Nephron (organoid): ENCODE measurements around the gene ZNF507.
"Not testable (repeated sequence)": the region's sequence is repeated elsewhere in the genome, so short reads cannot be mapped to it uniquely, and the experiment has no call there.

Experiments used
- H3K27ac Mint-ChIP-seq, 3 experiments: 2 replicates each; pipeline ENCODE4 v1.8.0; 2020; ENCODE audit warnings: mixed read lengths in 3 of 3, mild to moderate bottlenecking in 2 of 3, moderate library complexity in 1 of 3
- H3K27me3 Mint-ChIP-seq: 2 replicates; pipeline ENCODE4 v1.8.0; 2021; ENCODE audit warnings: low read depth, mild to moderate bottlenecking, moderate library complexity, mixed read lengths
- H3K36me3 Mint-ChIP-seq: 2 replicates; pipeline ENCODE4 v1.8.0; 2020; ENCODE audit warnings: low read depth, mixed read lengths
- H3K4me1 Mint-ChIP-seq: 2 replicates; pipeline ENCODE4 v1.8.0; 2020; ENCODE audit warnings: mixed read lengths
- H3K4me3 Mint-ChIP-seq, 3 experiments: 2 replicates each; pipeline ENCODE4 v1.8.0; 2020; ENCODE audit warnings: mild to moderate bottlenecking in 3 of 3, mixed read lengths in 3 of 3, moderate library complexity in 2 of 3
- H3K9me3 Mint-ChIP-seq: 2 replicates; pipeline ENCODE4 v1.8.0; 2020; ENCODE audit warnings: mixed read lengths
- TF ChIP-seq, protein P1 (sequence below), 3 experiments: fragments of 200-600 bp; sonication (generic); IDR thresholded peaks; one replicate each; pipeline ENCODE4 v1.5.0; 2021; ENCODE audit warnings: antibody characterized with exemption in 3 of 3; ENCODE audit not compliant: unreplicated experiment in 3 of 3

The ZNF507 gene

DNA sequence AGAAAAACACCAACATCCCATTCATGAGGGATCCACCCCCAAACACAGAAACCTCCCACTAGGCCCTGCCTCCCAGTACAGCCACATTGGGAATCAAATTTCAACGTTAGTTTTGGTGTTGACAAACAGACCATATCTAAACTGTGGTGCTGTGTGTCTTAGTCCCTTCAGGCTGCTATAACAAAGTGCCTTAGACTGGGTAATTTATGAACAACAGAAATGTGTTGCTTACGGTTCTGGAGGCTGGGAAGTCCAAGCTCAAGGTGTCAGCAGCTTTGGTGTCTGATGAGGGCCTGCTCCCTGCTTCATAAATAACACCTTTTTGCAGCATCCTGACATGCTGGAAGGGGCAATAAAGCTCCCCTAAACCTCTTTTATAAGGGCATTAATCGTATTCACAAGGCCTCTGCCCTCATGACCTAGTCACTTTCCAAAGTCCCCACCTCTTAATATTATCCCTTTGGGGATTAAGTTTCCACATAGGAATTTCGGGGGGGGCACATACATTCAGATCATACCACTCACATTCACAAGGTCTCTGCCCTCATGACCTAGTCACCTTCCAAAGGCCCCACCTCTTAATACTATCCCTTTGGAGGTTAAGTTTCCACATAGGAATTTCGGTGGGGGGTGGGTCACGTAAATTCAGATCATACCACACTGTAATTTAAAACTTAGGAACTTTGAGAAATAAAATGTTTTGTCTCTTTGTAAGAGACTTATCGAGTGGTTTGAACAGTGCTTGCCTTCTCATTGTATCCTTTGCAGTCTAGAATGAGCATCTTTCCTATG is 27.5 kb downstream of the ZNF507 start:
- TF ChIP-seq, protein P1, sequence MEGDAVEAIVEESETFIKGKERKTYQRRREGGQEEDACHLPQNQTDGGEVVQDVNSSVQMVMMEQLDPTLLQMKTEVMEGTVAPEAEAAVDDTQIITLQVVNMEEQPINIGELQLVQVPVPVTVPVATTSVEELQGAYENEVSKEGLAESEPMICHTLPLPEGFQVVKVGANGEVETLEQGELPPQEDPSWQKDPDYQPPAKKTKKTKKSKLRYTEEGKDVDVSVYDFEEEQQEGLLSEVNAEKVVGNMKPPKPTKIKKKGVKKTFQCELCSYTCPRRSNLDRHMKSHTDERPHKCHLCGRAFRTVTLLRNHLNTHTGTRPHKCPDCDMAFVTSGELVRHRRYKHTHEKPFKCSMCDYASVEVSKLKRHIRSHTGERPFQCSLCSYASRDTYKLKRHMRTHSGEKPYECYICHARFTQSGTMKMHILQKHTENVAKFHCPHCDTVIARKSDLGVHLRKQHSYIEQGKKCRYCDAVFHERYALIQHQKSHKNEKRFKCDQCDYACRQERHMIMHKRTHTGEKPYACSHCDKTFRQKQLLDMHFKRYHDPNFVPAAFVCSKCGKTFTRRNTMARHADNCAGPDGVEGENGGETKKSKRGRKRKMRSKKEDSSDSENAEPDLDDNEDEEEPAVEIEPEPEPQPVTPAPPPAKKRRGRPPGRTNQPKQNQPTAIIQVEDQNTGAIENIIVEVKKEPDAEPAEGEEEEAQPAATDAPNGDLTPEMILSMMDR (IDR thresholded peaks at IDR 0.05; ENCODE audit: unreplicated experiment in 3 of 3): no peak
- Mint-ChIP-seq H3K27me3 (peaks cover 3% of the 10 kb centered on the region), H3K4me3 (no peak overlapping the region), H3K36me3 (peaks cover 73% of the 10 kb centered on the region), H3K27ac (peak overlapping the region; percentile 70 to 87 (median 86)), H3K9me3 (no peaks in the 10 kb centered on the region), H3K4me1 (peaks cover 15% of the 10 kb centered on the region)

DNA sequence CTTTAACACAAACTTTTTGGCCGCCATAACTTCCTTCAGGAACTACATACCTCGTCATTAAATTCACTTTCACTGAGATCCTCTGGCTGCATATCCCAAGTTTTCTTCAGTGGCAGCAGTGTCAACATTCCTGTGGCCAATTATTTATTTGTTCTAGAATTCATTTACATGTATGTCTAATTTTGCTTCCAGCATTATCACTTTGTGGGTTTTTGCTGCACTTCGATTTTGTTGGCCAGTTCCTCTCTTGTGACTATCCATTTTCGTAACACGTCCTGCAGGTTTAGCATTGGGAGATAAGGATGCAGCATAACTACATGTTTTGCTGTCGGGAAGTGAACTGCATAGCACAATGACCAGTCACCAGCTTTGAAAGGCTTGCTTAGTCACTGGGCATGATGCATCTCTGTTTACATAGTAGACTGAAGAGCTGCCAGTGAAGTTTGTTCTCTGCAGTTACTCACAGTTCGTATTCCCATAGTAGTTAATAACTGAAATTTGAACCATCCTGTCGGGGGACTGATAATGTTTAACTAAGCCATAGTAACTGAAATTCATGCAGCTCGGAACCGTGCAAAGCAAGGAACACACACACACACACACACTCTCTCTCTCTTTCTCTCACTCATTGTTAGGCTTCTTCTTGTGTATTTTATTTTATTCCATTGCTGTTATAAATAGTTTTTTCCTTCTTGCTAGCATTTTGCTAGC is 28.3 kb downstream of the ZNF507 start:
- Mint-ChIP-seq H3K9me3 (no peaks in the 10 kb centered on the region), H3K27ac (peak overlapping the region; percentile 70 to 87 (median 86)), H3K27me3 (peaks cover 3% of the 10 kb centered on the region), H3K4me3 (no peak overlapping the region), H3K36me3 (peaks cover 68% of the 10 kb centered on the region), H3K4me1 (peaks cover 15% of the 10 kb centered on the region)
- TF ChIP-seq, protein P1 (IDR thresholded peaks at IDR 0.05; ENCODE audit: unreplicated experiment in 3 of 3): no peak

DNA sequence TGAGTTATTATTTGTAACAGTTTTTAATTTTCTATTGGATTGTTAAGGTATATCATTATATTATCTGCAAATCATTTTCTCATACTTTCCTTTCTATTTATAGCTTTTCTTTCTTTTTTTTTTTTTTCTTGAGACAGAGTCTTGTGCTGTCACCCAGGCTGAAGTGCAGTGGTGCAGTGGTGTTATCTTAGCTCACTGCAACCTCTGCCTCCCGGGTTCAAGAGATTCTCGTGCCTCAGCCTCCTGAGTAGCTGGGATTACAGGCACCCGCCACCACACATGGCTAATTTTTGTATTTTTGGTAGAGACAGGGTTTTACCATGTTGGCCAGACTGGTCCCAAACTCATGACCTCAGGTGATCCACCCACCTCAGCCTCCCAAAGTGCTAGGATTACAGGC is 29.0 kb downstream of the ZNF507 start:
- Mint-ChIP-seq H3K4me1 (peaks cover 15% of the 10 kb centered on the region), H3K36me3 (peaks cover 67% of the 10 kb centered on the region), H3K27ac (peak overlapping the region; percentile 70 to 87 (median 86))
- not testable (repeated sequence) for H3K27me3 Mint-ChIP-seq, H3K4me3 Mint-ChIP-seq, H3K9me3 Mint-ChIP-seq

DNA sequence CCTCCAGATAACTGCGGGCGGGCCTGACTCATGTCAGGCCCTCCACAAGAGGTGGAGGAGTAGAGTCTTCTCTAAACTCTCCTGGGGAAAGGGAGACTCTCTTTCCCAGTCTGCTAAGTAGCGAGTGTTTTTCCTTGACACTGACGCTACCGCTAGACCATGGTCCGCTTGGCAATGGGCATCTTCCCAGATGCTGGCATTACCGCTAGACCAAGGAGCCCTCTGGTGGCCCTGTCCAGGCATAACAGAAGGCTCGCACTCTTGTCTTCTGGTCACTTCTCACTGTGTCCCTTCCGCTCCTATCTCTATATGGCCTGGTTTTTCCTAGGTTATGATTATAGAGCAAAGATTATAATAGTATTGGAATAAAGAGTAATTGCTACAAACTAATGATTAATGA is 31.7 kb downstream of the ZNF507 start:
- not testable (repeated sequence) for H3K9me3 Mint-ChIP-seq, H3K27me3 Mint-ChIP-seq, H3K27ac Mint-ChIP-seq, H3K4me3 Mint-ChIP-seq
- TF ChIP-seq, protein P1 (IDR thresholded peaks at IDR 0.05; ENCODE audit: unreplicated experiment in 3 of 3): peak in 2 of 3 experiments; percentile 36 to 39
- peaks cover 15% of the 10 kb centered on the region for H3K4me1 Mint-ChIP-seq
- peaks cover 62% of the 10 kb centered on the region for H3K36me3 Mint-ChIP-seq

DNA sequence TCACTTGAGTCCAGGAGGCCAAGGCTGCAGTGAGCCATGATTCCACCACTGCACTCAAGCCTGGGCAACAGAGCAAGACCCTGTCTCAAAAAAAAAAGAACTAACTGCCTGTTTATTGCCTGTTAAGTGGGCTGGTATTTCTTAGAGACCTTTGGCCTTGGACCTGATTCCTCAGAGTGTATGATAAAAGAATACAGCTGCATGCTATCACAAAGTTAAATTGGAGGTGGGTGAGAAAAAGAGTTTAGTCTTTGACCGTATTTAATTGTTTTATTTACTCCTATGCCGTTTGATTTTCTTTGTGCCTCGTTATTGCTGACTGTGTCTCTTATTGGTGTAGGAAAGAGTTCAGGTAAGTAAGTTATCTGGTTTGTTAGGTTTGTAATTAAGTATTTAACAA is 34.9 kb downstream of the ZNF507 start:
- Mint-ChIP-seq H3K4me3 (no peak overlapping the region), H3K36me3 (peaks cover 55% of the 10 kb centered on the region), H3K27ac (no peak overlapping the region), H3K27me3 (no peaks in the 10 kb centered on the region), H3K4me1 (no peaks in the 10 kb centered on the region), H3K9me3 (no peaks in the 10 kb centered on the region)
- TF ChIP-seq, protein P1 (IDR thresholded peaks at IDR 0.05; ENCODE audit: unreplicated experiment in 3 of 3): no peak

DNA sequence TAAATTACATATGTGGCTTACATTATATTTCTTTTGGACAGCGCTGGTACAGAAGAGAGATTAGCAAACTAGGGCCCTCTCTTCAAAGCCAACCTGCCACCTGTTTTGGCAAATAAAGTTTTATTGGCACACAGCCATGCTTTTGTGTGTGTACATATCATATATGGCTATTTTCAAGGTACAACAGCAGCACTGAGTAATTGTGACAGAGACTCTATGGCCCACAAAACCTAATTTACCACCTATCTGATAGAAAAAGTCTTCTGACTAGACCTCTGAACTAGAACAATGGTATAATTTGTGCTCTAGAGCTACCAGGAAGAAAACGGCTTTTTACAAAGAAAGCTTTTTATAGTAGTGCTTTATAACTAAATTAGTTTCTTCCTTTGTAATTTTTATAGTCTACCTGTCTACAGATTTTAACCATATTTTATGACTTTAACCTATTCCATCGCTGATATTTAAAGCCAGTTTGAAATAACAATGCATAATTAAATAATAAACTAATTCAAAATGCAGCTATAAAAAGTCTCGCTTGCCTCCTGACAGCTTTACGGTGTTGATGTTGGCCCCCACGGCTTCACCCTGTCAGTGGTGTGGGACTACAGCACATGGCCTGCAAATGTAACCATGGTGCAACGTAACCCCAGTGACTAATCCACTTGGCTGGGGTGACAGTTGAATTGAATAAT is 42.4 kb downstream of the ZNF507 start:
- no peaks in the 10 kb centered on the region for H3K27me3 Mint-ChIP-seq
- peak overlapping the region in 2 of 3 experiments; percentile 28 to 40 for H3K27ac Mint-ChIP-seq
- no peaks in the 10 kb centered on the region for H3K9me3 Mint-ChIP-seq
- TF ChIP-seq, protein P1 (IDR thresholded peaks at IDR 0.05; ENCODE audit: unreplicated experiment in 3 of 3): no peak
- peaks cover 5% of the 10 kb centered on the region for H3K4me1 Mint-ChIP-seq
- no peak overlapping the region for H3K4me3 Mint-ChIP-seq
- H3K36me3 Mint-ChIP-seq: peaks cover 13% of the 10 kb centered on the region
